Measurements from ENCODE around the gene CELF5.
"Not testable (repeated sequence)": the region's sequence is repeated elsewhere in the genome, so short reads cannot be mapped to it uniquely, and the experiment has no call there.

DNA sequence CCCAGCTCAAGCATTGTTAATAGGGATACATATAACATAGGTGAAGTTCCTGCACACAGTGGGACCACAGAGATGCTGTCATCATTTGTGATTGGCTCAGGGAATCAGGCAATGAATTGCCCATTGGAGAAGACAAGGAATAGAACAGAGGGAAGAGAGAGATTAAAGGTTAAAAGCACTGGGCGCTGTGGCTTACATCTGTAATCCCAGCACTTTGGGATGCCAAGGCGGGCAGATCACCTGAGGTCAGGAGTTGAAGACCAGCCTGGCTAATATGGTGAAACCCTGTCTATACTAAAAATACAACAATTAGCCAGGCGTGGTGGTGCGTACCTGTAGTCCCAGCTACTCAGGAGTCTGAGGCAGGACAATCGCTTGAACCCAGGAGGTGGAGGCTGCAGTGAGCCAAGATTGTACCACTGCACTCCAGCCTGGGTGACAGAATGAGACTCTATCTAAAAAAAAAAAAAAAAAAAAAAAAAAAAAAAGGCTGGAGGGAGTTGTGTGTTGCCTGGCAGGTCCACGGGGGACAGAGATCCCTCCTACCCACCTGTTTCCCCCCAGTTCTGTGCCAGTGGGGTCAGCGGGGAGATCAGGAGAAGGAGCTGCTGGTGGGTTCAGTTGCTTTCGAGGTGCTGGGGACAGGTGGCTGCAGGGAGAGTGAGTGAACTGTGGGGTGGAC lies 110.4 kb downstream of the CELF5 start:
- not testable (repeated sequence) for TF ChIP-seq POLR2A (IDR thresholded peaks at IDR 0.05; ENCODE audit: low read depth, low read length); POLR2AphosphoS5 (IDR thresholded peaks at IDR 0.05; ENCODE audit: low read depth, low read length); TAF1 (IDR thresholded peaks at IDR 0.05; ENCODE audit: borderline replicate concordance, low read depth, low read length)
